Heart left ventricle (tissue), 13 donors: Measurements from ENCODE around the gene ZNF10.

Source experiments
- POLR2A ChIP-seq, 2 donors: fragments of 450-650 bp; IDR thresholded peaks; one replicate each; pipeline ENCODE4 v1.6.1; 2017; ENCODE audit warnings: antibody characterized with exemption in 2 of 2, mild to moderate bottlenecking in 2 of 2, moderate library complexity in 2 of 2
- TF ChIP-seq, protein P1 (sequence below), 12 donors: fragments of 200-600 bp; sonication (generic) in 4 of 12; IDR thresholded peaks; one replicate each; pipeline versions ENCODE4 v1.5.0 to v1.8.0; 2018 to 2022; ENCODE audit warnings: antibody characterized with exemption in 12 of 12, mild to moderate bottlenecking in 5 of 12
- donor health status: ischemic (EF 13 %, LVEDD 7.1; RV severe dilation, severe dysfunction).
- donor health status: DM: no; HTN: yes; CAD: no.
- donor health status: DM: no; HTN: no; CAD: no.
- donor health status: ischemic (EF 25% LVEDD 6.9; RV normal size, moderate dysfunction).
- donor health status: ischemic (EF 25% LVEDD 5.7; RV mildly dilated, moderate dysfunction).
- donor health status: ischemic (EF 35%, LVEDD 5.7; RV mildly dilated, moderate dysfunction).
- donor health status: nonischemic (EF 11% LVEDD 7.7; RV severe dilation, severe dysfunction).
- donor health status: DM: yes; HTN: yes; CAD: no.
- donor health status: PGD.
- donor health status: ischemic (EF 29% LVEDD 5.4; RV normal size, mild dysfunction).
- donor health status: nonischemic (EF 23%, LVEDD 6.1; RV moderate dilation, normal function).

- TF ChIP-seq, protein P1, sequence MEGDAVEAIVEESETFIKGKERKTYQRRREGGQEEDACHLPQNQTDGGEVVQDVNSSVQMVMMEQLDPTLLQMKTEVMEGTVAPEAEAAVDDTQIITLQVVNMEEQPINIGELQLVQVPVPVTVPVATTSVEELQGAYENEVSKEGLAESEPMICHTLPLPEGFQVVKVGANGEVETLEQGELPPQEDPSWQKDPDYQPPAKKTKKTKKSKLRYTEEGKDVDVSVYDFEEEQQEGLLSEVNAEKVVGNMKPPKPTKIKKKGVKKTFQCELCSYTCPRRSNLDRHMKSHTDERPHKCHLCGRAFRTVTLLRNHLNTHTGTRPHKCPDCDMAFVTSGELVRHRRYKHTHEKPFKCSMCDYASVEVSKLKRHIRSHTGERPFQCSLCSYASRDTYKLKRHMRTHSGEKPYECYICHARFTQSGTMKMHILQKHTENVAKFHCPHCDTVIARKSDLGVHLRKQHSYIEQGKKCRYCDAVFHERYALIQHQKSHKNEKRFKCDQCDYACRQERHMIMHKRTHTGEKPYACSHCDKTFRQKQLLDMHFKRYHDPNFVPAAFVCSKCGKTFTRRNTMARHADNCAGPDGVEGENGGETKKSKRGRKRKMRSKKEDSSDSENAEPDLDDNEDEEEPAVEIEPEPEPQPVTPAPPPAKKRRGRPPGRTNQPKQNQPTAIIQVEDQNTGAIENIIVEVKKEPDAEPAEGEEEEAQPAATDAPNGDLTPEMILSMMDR (IDR thresholded peaks at IDR 0.05): no peak
- TF ChIP-seq POLR2A (IDR thresholded peaks at IDR 0.05): no peak
These were observed 49.2 kb upstream of the ZNF10 start for GRCh38 chr12:133081159-133081780.
